Measurements from ENCODE around the gene PLCZ1. TPM values are rescaled to one million over a fixed set of nuclear protein-coding genes. Genes with fewer than 3 reads are reported as not detected.

The PLCZ1 gene
- total and polyA plus RNA-seq, 10 of the 15 experiments (the other 5 are each of a cell fraction or from before 2014, with no cell fraction given): not detected

DNA sequence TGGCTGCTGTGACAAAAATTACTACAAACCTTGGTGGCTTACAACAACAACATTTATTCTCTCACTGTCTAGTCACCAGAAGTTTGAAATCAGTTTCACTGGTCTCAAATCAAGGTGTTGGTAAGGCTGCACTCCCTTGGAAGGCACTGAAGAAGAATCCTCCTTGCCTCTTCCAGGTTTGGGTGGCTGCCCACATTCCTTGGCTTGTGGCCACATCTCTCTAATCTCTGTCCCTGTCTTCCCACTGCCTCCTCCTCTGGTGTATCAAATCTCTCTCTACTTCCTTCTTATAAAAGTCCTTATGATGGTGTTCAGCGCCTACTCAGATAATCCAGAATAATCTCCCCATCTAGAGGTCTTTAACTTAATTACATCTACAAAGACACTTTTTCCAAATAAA, 31.0 kb downstream of the PLCZ1 start:
- intact Hi-C loops (cut with micrococcal nuclease; ENCODE audit: unreplicated experiment): no loop called here

More for the DNA sequence above, 31.0 kb downstream of the PLCZ1 start:
- no peaks in the 10 kb centered on the region for H3K9me3 ChIP-seq (replicated peaks; ENCODE audit: control insufficient read depth, insufficient read depth, low read length)
- H3K27ac ChIP-seq (ENCODE audit: control insufficient read depth, insufficient read depth): no peak overlapping the region
- in situ Hi-C loops (cut with MboI): no loop called here
- CTCF ChIA-PET: no interaction called here
- no peak overlapping the region for H3K4me2 ChIP-seq (ENCODE audit: control insufficient read depth, insufficient read depth)
- no peak overlapping the region for H2AFZ ChIP-seq (ENCODE audit: control insufficient read depth, low read depth, low read length)
- no peaks in the 10 kb centered on the region for H4K20me1 ChIP-seq (ENCODE audit: control insufficient read depth, insufficient read depth)
- BruUV-seq (replicated peaks): no TSS peak
- no peaks in the 10 kb centered on the region for H3K4me1 ChIP-seq (ENCODE audit: control insufficient read depth, insufficient read depth, low read length)
- no peaks in the 10 kb centered on the region for H3K79me2 ChIP-seq (ENCODE audit: control insufficient read depth, insufficient read depth, low read length)
- TF ChIP-seq RAD51 (IDR thresholded peaks at IDR 0.05) (no peak), SIX5 (IDR thresholded peaks at IDR 0.05; ENCODE audit: low read depth, low read length, severe bottlenecking) (no peak), SMC3 (IDR thresholded peaks at IDR 0.05; ENCODE audit: borderline replicate concordance, low read length) (no peak), RBBP5 (conservative IDR thresholded peaks at IDR 0.05) (no peak), SPI1 (IDR thresholded peaks at IDR 0.05; ENCODE audit: borderline replicate concordance, insufficient read depth, low read depth, low read length) (no peak), MTA3 (IDR thresholded peaks at IDR 0.05; ENCODE audit: borderline replicate concordance, low read length) (no peak), CEBPB (IDR thresholded peaks at IDR 0.05; ENCODE audit: borderline replicate concordance in 1 of 2, low read depth in 2 of 2, low read length in 2 of 2) (no peak), MEF2B (IDR thresholded peaks at IDR 0.05; ENCODE audit: partially characterized antibody, poor library complexity, severe bottlenecking) (no peak), CHD2 (IDR thresholded peaks at IDR 0.05; ENCODE audit: borderline replicate concordance, low read depth, low read length) (no peak), ATF3 (IDR thresholded peaks at IDR 0.05; ENCODE audit: borderline replicate concordance, extremely low read depth, low read depth, low read length) (no peak), DPF2 (IDR thresholded peaks at IDR 0.05) (no peak), CEBPZ (IDR thresholded peaks at IDR 0.05; ENCODE audit: low read depth, low read length) (no peak), TARDBP (IDR thresholded peaks at IDR 0.05; ENCODE audit: borderline replicate concordance) (no peak), SREBF1 (IDR thresholded peaks at IDR 0.05; ENCODE audit: low read length) (no peak)
- no peak overlapping the region for H3K4me3 ChIP-seq
- POLR2A ChIA-PET: no interaction called here
- no peaks in the 10 kb centered on the region for H3K36me3 ChIP-seq (ENCODE audit: control insufficient read depth in 2 of 2, insufficient read depth in 2 of 2, low read length in 1 of 2)
- RAD21 ChIA-PET (ENCODE audit: unreplicated experiment): no interaction called here
- ATAC-seq (no peak), DNase-seq (ENCODE audit: low read depth, low spot score) (no peak), FAIRE-seq (no peak)
- H3K9ac ChIP-seq (ENCODE audit: control insufficient read depth, insufficient read depth, low read length): no peak overlapping the region
- 50% methylated on average over 1 of the region's 1 CpG for WGBS (ENCODE audit: insufficient coverage, insufficient replicate concordance, low lambda C conversion rate, missing lambda C conversion rate)
- SMC1A ChIA-PET (ENCODE audit: uncharacterized antibody, unreplicated experiment): no interaction called here
- no peaks in the 10 kb centered on the region for H3K27me3 ChIP-seq (replicated peaks in 1 of 2; ENCODE audit: control insufficient read depth in 2 of 2, insufficient read depth in 2 of 2, low read length in 1 of 2)
